ENCODE results near the gene SLC49A3. TPM values are rescaled to one million over a fixed set of nuclear protein-coding genes. Genes with fewer than 3 reads are reported as not detected.

SLC49A3 gene
- total and polyA plus RNA-seq, 12 donors = 1.4 to 24.5 (median 7.3) TPM

DNA sequence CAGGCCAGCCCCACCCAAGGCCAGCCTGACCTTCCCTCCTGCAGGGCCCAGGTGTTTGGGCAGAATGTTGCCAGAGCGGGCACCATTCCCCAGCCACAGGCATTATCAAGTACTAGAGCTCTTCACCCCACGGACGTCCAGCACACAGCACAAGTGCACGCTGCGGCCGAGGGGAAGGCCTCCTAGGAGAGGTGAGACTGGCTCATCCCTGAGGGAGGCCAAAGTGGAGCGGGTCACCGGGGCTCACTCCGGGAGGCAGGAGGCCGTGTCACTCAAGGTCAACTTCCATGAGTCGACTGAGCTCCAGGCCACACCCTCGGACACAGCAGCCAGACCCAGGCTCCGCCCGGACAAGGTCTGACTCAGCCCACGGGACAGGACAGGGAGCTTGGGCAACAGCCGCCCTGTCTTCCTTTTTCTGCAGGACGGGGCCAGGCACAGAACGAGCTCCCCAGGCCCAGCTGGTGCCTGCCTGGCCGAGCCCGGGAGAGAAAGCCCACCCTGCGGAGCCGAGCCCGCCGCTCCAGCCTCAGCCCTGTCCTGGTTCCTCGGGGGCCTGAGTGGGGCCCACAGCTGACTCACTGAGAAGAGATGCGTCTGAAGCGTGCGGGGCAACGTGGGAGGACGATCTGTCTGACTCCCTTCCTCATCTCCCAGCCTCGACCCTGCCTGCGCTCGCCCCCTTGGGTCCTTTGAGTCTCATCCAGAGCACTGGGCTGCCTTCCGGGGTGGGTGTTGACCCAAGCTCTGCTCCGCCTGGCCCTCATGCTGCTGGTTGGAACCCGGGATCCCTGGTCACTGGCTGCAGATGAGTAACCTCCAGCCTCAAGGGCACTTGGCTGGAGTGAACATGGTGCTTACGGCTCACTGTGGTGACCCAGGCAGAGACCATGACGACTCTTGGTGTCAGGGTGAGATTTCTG is 1.6 kb downstream of the SLC49A3 start:
- TF ChIP-seq, protein P1, sequence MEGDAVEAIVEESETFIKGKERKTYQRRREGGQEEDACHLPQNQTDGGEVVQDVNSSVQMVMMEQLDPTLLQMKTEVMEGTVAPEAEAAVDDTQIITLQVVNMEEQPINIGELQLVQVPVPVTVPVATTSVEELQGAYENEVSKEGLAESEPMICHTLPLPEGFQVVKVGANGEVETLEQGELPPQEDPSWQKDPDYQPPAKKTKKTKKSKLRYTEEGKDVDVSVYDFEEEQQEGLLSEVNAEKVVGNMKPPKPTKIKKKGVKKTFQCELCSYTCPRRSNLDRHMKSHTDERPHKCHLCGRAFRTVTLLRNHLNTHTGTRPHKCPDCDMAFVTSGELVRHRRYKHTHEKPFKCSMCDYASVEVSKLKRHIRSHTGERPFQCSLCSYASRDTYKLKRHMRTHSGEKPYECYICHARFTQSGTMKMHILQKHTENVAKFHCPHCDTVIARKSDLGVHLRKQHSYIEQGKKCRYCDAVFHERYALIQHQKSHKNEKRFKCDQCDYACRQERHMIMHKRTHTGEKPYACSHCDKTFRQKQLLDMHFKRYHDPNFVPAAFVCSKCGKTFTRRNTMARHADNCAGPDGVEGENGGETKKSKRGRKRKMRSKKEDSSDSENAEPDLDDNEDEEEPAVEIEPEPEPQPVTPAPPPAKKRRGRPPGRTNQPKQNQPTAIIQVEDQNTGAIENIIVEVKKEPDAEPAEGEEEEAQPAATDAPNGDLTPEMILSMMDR (IDR thresholded peaks at IDR 0.05) = peak in 1 of 6 experiments; percentile 6
- TF ChIP-seq POLR2A (IDR thresholded peaks at IDR 0.05) = peak; percentile 55 to 88
- peak; percentile 94 to 99 (median 99) for DNase-seq
- Histone ChIP-seq H3K27ac (peak overlapping the region; percentile 83 to 99 (median 97)), H3K4me3 (peak overlapping the region in 2 of 4 donors; percentile 5 to 54), H3K36me3 (replicated peaks in 1 of 2) (no peaks in the 10 kb centered on the region), H3K4me1 (replicated peaks in 1 of 2) (peaks cover 20 to 41% of the 10 kb centered on the region in 2 donors), H3K9me3 (replicated peaks in 1 of 3) (no peaks in the 10 kb centered on the region), H3K27me3 (no peaks in the 10 kb centered on the region)
- WGBS, 4 donors = 15 to 37% (median 32%) methylated on average over 2 to 38 of the region's 38 CpGs
- intact Hi-C loops (cut with DNase I) = no loop called here

DNA sequence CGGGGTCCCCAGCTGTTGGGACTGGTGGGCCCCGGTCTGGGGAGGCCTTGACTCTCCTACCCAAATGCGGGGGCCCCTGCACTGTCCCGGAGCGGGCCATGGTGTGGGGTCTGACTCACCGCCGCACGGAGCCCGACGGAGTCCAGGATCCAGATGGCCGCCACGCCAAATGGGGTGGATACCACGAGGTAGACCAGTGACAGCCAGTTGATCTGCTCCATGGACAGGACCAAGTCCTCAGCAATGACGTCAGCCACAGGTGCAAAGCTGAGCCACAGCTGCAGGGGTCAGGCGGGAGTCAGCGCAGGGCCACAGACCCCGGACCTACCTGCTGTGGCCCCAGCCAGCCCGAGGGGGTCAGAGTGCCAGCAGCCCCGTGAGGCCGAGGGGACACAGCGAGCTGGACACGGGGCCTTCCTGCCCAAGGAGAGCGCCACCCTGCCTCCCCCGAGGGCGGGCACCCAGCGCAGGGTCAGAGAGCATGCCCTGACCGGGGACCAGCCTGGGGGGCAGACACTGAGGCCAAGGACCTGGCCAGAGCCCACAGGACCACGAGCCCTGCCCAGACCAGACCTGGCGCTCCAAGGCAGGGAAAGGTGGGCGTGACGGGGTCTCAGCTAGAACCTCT is 2.4 kb downstream of the SLC49A3 start:
- H3K27me3 ChIP-seq = no peaks in the 10 kb centered on the region
- H3K4me1 ChIP-seq (replicated peaks in 1 of 2) = peaks cover 20 to 41% of the 10 kb centered on the region in 2 donors
- TF ChIP-seq, protein P1 (IDR thresholded peaks at IDR 0.05) = no peak
- TF ChIP-seq POLR2A (IDR thresholded peaks at IDR 0.05) = no peak
- WGBS, 4 donors = 73 to 90% (median 84%) methylated on average over 6 to 31 of the region's 31 CpGs; no CpG with 5 or more reads in 1 of the 4 donors
- intact Hi-C loops (cut with DNase I) = no loop called here
- H3K4me3 ChIP-seq = no peak overlapping the region
- H3K9me3 ChIP-seq (replicated peaks in 1 of 3) = no peaks in the 10 kb centered on the region
- no peaks in the 10 kb centered on the region for H3K36me3 ChIP-seq (replicated peaks in 1 of 2)
- DNase-seq = peak in 3 of 7 donors; percentile 42 to 59 (median 55)
- H3K27ac ChIP-seq = peak overlapping the region; percentile 83 to 99 (median 97)

DNA sequence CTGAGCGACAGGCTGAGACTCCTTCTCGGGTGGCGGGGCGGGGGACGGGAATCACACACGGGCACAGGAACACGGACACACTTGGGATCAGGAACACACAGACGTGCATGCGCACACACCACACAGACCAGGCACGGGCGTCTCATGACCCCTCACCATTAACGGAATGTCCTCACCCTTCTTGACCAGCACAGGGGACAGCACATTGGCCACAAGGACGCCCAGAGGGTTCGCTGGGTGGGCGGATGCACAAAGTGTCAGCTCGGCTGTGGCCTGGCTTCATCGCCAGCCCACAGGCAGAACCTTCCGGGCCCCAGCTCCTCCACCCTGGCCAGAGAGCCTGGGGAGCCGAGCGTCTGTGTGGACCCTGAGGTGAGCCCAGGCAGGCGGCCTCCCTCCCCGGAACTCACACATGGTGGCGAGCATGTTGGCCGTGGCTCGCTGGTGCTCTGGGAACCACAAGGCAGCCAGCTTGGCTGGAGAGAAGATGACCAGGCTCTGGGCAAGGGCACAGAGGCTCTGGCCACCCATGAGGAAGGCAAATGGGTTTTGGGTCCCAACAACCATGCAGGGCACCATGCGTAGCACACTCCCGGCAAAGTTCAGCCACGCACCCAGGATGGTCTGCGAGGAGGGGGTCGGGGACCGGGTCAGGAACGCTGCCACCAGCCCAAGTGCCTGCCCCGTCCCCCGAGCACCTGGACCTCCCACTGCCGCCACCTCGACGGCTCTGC is 3.1 kb downstream of the SLC49A3 start:
- H3K27ac ChIP-seq = no peak overlapping the region
- no peaks in the 10 kb centered on the region for H3K27me3 ChIP-seq
- H3K4me1 ChIP-seq (replicated peaks in 1 of 2) = peaks cover 24 to 45% of the 10 kb centered on the region in 2 donors
- no peaks in the 10 kb centered on the region for H3K36me3 ChIP-seq (replicated peaks in 1 of 2)
- H3K4me3 ChIP-seq = no peak overlapping the region
- TF ChIP-seq, protein P1 (IDR thresholded peaks at IDR 0.05) = no peak
- no peak for TF ChIP-seq POLR2A (IDR thresholded peaks at IDR 0.05)
- DNase-seq = peak in 1 of 7 donors; percentile 38
- intact Hi-C loops (cut with DNase I) = no loop called here
- no peaks in the 10 kb centered on the region for H3K9me3 ChIP-seq (replicated peaks in 1 of 3)
- WGBS, 4 donors = 88 to 100% (median 96%) methylated on average over 15 to 37 of the region's 37 CpGs

Measured in adrenal gland (tissue), 12 donors.